Heart left ventricle (tissue), 16 donors: ENCODE data around the gene TLCD5. TPM values are rescaled to one million over a fixed set of nuclear protein-coding genes. Genes with fewer than 3 reads are reported as not detected.

ENCODE experiments used
- ATAC-seq, 4 donors: fragments of 200-7000 bp; cut with Tn5 transposase; one replicate each; pipeline ENCODE4 v1.9.1; 2020 to 2022; ENCODE audit warnings: moderate library complexity in 4 of 4, mild to moderate bottlenecking in 3 of 4, moderate number of reproducible peaks in 1 of 4
- DNase-seq, 5 donors: peaks; one replicate each; pipeline ENCODE4 v3.0.0-alpha.2; 2020
- H3K27ac ChIP-seq, 12 donors: fragments of 200-600 bp; sonication (generic) in 4 of 12; one replicate each; pipeline versions ENCODE4 v1.5.0 to v1.8.0; 2016 to 2022; ENCODE audit warnings: mild to moderate bottlenecking in 2 of 12
- H3K27me3 ChIP-seq, 9 donors: fragments of 200-600 bp; sonication (generic) in 2 of 9; one replicate each; pipeline versions ENCODE4 v1.5.1 to v1.8.0; 2016 to 2022; ENCODE audit warnings: mild to moderate bottlenecking in 3 of 9
- H3K36me3 ChIP-seq, 9 donors: fragments of 200-600 bp; sonication (generic) in 2 of 9; one replicate each; pipeline versions ENCODE4 v1.5.0 to v1.8.0; 2018 to 2022; ENCODE audit warnings: mild to moderate bottlenecking in 2 of 9
- H3K4me1 ChIP-seq, 12 donors: fragments of 200-600 bp; sonication (generic) in 4 of 12; one replicate each; pipeline versions ENCODE4 v1.5.0 to v1.8.0; 2016 to 2022; ENCODE audit warnings: mild to moderate bottlenecking in 3 of 12
- H3K4me3 ChIP-seq, 12 donors: fragments of 200-600 bp; sonication (generic) in 4 of 12; one replicate each; pipeline versions ENCODE4 v1.5.0 to v1.8.0; 2017 to 2022; ENCODE audit warnings: mild to moderate bottlenecking in 9 of 12, moderate library complexity in 4 of 12
- H3K9me3 ChIP-seq, 12 donors: fragments of 200-600 bp; sonication (generic) in 4 of 12; one replicate each; pipeline versions ENCODE4 v1.5.0 to v1.8.0; 2016 to 2022; ENCODE audit warnings: mild to moderate bottlenecking in 1 of 12
- POLR2A ChIP-seq, 2 donors: fragments of 450-650 bp; IDR thresholded peaks; one replicate each; pipeline ENCODE4 v1.6.1; 2017; ENCODE audit warnings: antibody characterized with exemption in 2 of 2, mild to moderate bottlenecking in 2 of 2, moderate library complexity in 2 of 2
- WGBS, 4 donors: extraction: QIAGEN DNeasy Blood & Tissue Kit in 2 of 4; methylation state at CpG; one replicate each; pipeline versions ENCODE4 v1.1.5 to v1.1.7; 2013 to 2018; 5-methylcytosine and 5-hydroxymethylcytosine counted together
- intact Hi-C, 10 donors: fragments of 100-400 bp; cut with DNase I; formaldehyde crosslinking; loops; one replicate each; pipeline versions ENCODE4 v1.11.1 to v1.14.2; 2022
- polyA plus RNA-seq, 2 donors: library from polyadenylated mRNA; stranded (reverse); fragments of 200-250 nt; gene quantifications; one replicate each; pipeline ENCODE4 v1.2.3, GENCODE V29; 2013
- total RNA-seq, 9 donors: library from RNA; depleted of rRNA in 2 of 9; stranded (reverse); fragments of >200 nt in 2 of 9; fragmentation: NEBNext Ultra II Directional in 3 of 9; extraction: Animal tissue kit (Norgen Biotek cat#: 25700) in 3 of 9; gene quantifications; one replicate each; pipeline versions ENCODE4 v1.1.0 to v1.2.4, GENCODE V29; 2016 to 2023
- TF ChIP-seq, protein P1 (sequence below), 12 donors: fragments of 200-600 bp; sonication (generic) in 4 of 12; IDR thresholded peaks; one replicate each; pipeline versions ENCODE4 v1.5.0 to v1.8.0; 2018 to 2022; ENCODE audit warnings: antibody characterized with exemption in 12 of 12, mild to moderate bottlenecking in 5 of 12
- donor health status: ischemic (EF 13 %, LVEDD 7.1; RV severe dilation, severe dysfunction).
- donor health status: healthy with polysubstance abuse.
- donor health status: DM: no; HTN: yes; CAD: no.
- donor health status: DM: no; HTN: no; CAD: no.
- donor health status: ischemic (EF 25% LVEDD 6.9; RV normal size, moderate dysfunction).
- donor health status: ischemic (EF 25% LVEDD 5.7; RV mildly dilated, moderate dysfunction).
- donor health status: healthy.
- donor health status: DM: yes; HTN: yes; CAD: no.
- donor health status: ischemic (EF 35%, LVEDD 5.7; RV mildly dilated, moderate dysfunction).
- donor health status: nonischemic (EF 11% LVEDD 7.7; RV severe dilation, severe dysfunction).
- donor health status: DM: yes; HTN: yes; CAD: no.
- donor health status: PGD.
- donor health status: ischemic (EF 29% LVEDD 5.4; RV normal size, mild dysfunction).
- donor health status: nonischemic (EF 23%, LVEDD 6.1; RV moderate dilation, normal function).

The TLCD5 gene
- total and polyA plus RNA-seq, 11 donors, result 4.0 to 15.0 (median 10.3) TPM

- ATAC-seq (peak; percentile 34 to 86 (median 74)), DNase-seq (peak; percentile 98)
- peak in 1 of 2 donors; percentile 64 for TF ChIP-seq POLR2A (IDR thresholded peaks at IDR 0.05)
- TF ChIP-seq, protein P1, sequence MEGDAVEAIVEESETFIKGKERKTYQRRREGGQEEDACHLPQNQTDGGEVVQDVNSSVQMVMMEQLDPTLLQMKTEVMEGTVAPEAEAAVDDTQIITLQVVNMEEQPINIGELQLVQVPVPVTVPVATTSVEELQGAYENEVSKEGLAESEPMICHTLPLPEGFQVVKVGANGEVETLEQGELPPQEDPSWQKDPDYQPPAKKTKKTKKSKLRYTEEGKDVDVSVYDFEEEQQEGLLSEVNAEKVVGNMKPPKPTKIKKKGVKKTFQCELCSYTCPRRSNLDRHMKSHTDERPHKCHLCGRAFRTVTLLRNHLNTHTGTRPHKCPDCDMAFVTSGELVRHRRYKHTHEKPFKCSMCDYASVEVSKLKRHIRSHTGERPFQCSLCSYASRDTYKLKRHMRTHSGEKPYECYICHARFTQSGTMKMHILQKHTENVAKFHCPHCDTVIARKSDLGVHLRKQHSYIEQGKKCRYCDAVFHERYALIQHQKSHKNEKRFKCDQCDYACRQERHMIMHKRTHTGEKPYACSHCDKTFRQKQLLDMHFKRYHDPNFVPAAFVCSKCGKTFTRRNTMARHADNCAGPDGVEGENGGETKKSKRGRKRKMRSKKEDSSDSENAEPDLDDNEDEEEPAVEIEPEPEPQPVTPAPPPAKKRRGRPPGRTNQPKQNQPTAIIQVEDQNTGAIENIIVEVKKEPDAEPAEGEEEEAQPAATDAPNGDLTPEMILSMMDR (IDR thresholded peaks at IDR 0.05), result peak in 9 of 12 donors; percentile 5 to 66 (median 34)
- H3K27ac ChIP-seq, result peak within 1 kb of the TSS; percentile 91 to 100 (median 98)
- H3K36me3 ChIP-seq, result peaks cover 0 to 4% (median 0%) of the 10 kb centered on the region in 9 donors
- peaks cover 0 to 50% (median 0%) of the 10 kb centered on the region in 9 donors for H3K27me3 ChIP-seq
- intact Hi-C loops, result loop anchor here (1.0 to 10.0 kb wide), 11 partner anchors 41 to 859 kb away; no protein-coding TSS in a partner anchor
- H3K4me1 ChIP-seq, result peaks cover 0 to 67% (median 45%) of the 10 kb centered on the region in 12 donors
- WGBS, 4 donors, result 0% methylated on average over 8 to 92 of the region's 92 CpGs
- no peaks in the 10 kb centered on the region for H3K9me3 ChIP-seq
- H3K4me3 ChIP-seq, result peak within 1 kb of the TSS; percentile 59 to 99 (median 90)
Measured at GRCh38 chr11:120335908-120336640, 11.0 kb downstream of the TLCD5 start, which contains the start of gene ARHGEF12. TSS of gene ARHGEF12 (plus strand) at chr11:120336413. CDS start at chr11:120337244, 831 bp downstream.

GRCh38 chr11:120336641-120337354, 11.7 kb downstream of the TLCD5 start:
- WGBS, 4 donors, result 0% methylated on average over 19 to 56 of the region's 56 CpGs
- peaks cover 2 to 65% (median 44%) of the 10 kb centered on the region in 12 donors for H3K4me1 ChIP-seq
- intact Hi-C loops, result loop anchor here in 9 of 10 donors (5.0 to 10.0 kb wide), 10 partner anchors 41 to 858 kb away; no protein-coding TSS in a partner anchor

DNA sequence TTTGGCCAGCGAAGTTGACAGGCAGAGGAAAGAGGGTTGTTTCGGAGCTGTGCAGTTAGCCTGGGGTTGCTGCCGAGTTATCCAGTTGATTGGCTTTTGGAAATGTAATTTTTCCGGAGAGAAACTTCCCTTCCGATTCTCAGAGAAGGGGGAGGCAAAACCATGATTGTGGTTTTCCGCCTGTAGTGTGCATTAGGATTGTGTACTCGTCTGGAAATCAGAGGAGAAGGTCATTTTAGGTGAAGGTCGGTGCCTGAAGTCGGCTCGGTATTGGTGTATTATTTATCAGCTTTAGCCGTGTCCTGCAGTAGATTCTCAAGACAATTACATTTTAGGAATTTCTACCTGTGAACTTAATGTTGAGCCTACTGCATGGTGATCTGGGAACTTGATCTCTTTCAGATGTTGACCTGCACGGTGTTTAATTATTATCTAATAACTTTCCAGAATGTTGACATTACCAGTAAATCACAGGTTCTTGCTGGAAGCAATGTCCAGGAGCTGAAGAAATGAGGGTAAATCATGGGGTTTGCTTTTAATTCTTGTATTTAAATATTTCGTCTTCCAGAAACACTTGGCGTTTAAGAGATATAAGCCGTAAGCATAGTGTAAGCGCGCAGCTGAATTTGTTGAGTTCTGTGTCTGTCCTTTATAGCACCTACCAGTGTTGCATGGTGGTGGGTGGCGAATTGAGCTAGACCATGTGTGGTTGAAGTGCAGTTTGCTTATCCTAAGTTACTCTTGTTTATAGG, 12.4 kb downstream of the TLCD5 start:
- Histone ChIP-seq H3K4me1 (peaks cover 7 to 65% (median 44%) of the 10 kb centered on the region in 12 donors), H3K36me3 (no peaks in the 10 kb centered on the region), H3K27ac (peak overlapping the region; percentile 91 to 100 (median 98)), H3K9me3 (no peaks in the 10 kb centered on the region), H3K27me3 (peaks cover 0 to 49% (median 0%) of the 10 kb centered on the region in 9 donors), H3K4me3 (peak overlapping the region; percentile 59 to 99 (median 90))
- 2 to 5% (median 3%) methylated on average over 18 of the region's 18 CpGs for WGBS, 4 donors
- intact Hi-C loops, result loop anchor here in 9 of 10 donors (5.0 to 10.0 kb wide), 10 partner anchors 40 to 857 kb away; no protein-coding TSS in a partner anchor
- ATAC-seq (peak in 1 of 4 donors; percentile 16), DNase-seq (no peak)
- TF ChIP-seq, protein P1 (IDR thresholded peaks at IDR 0.05), result no peak
- TF ChIP-seq POLR2A (IDR thresholded peaks at IDR 0.05), result no peak

More at GRCh38 chr11:120336641-120337354, 11.7 kb downstream of the TLCD5 start:
- DNase-seq (peak; percentile 55 to 79 (median 68)), ATAC-seq (peak in 3 of 4 donors; percentile 21 to 50 (median 30))
- H3K36me3 ChIP-seq, result no peaks in the 10 kb centered on the region
- no peaks in the 10 kb centered on the region for H3K9me3 ChIP-seq
- H3K4me3 ChIP-seq, result peak overlapping the region; percentile 59 to 99 (median 90)
- H3K27ac ChIP-seq, result peak overlapping the region; percentile 91 to 100 (median 98)
- peaks cover 0 to 49% (median 0%) of the 10 kb centered on the region in 9 donors for H3K27me3 ChIP-seq
- TF ChIP-seq, protein P1 (IDR thresholded peaks at IDR 0.05), result no peak
- TF ChIP-seq POLR2A (IDR thresholded peaks at IDR 0.05), result no peak
